H1 (cell line): Measurements from ENCODE around the gene MPPED2. TPM values are rescaled to one million over a fixed set of nuclear protein-coding genes. Genes with fewer than 3 reads are reported as not detected.

Experiments used
- CHD7 ChIP-seq: fragments of 300-600 bp; sonication (generic); IDR thresholded peaks from 2 replicates; pipeline ENCODE4 v1.7.1; 2012; ENCODE audit warnings: low read length, moderate library complexity, mild to moderate bottlenecking, inconsistent platforms; ENCODE audit not compliant: insufficient replicate concordance
- TCF12 ChIP-seq: IDR thresholded peaks from 2 replicates; pipeline ENCODE4 v1.6.1; 2011; ENCODE audit warnings: low read depth, mild to moderate bottlenecking, low read length
- polyA plus RNA-seq, 7 experiments: library from polyadenylated mRNA; depleted of rRNA in 3 of 7; stranded (reverse) in 5 of 7; unstranded in 2 of 7; fragments of >200 nt in 5 of 7; fragments of 200-250 nt in 2 of 7; gene quantifications; 1 replicate in 5 of 7; 2 replicates in 1 of 7; 4 replicates in 1 of 7; pipeline versions ENCODE4 v1.2.1 to v1.2.3, GENCODE V29; 2011 to 2013; ENCODE audit warnings: missing spikeins in 2 of 7, mixed read lengths in 2 of 7
- total RNA-seq: library from RNA; stranded (reverse); fragmentation: NEBNext Ultra II Directional; extraction: Animal tissue kit (Norgen Biotek cat#: 25700); gene quantifications from 2 replicates; pipeline ENCODE4 v1.2.1, GENCODE V29; 2021

Gene MPPED2
- total and polyA plus RNA-seq, 2 of the 8 experiments (the other 6 are each of a cell fraction or from before 2014, with no cell fraction given) = 1.3 to 3.5 TPM

- peak; percentile 28 for TF ChIP-seq CHD7
- no peak for TF ChIP-seq TCF12
These were observed 134.5 kb downstream of the MPPED2 start (continued) for GRCh38 chr11:30451626-30452025.
